H9 (cell line): ENCODE measurements around the gene PRAME. TPM values are rescaled to one million over a fixed set of nuclear protein-coding genes. Genes with fewer than 3 reads are reported as not detected.

Experiments used
- DNase-seq: peaks from one replicate; pipeline ENCODE4 v3.0.0-alpha.2; 2017
- H2AFZ ChIP-seq: one replicate; pipeline ENCODE4 v1.6.1; 2013; ENCODE audit warnings: mild to moderate bottlenecking, low read length, control low read depth, moderate library complexity
- H2AK5ac ChIP-seq: 2 replicates; pipeline ENCODE4 v1.6.1; 2013; ENCODE audit warnings: low read length, control low read depth, mixed read lengths; ENCODE audit not compliant: insufficient read length
- H2BK120ac ChIP-seq: one replicate; pipeline ENCODE4 v1.6.1; 2013; ENCODE audit warnings: low read depth, mild to moderate bottlenecking, low read length, control low read depth, inconsistent platforms; ENCODE audit not compliant: poor library complexity, severe bottlenecking
- H2BK12ac ChIP-seq: 2 replicates; pipeline ENCODE4 v1.6.1; 2013; ENCODE audit warnings: low read length, control low read depth, mixed read lengths, low read depth; ENCODE audit not compliant: insufficient read length
- H2BK15ac ChIP-seq: 2 replicates; pipeline ENCODE4 v1.6.1; 2013; ENCODE audit warnings: low read depth, low read length, control low read depth
- H2BK20ac ChIP-seq: one replicate; pipeline ENCODE4 v1.6.1; 2013; ENCODE audit warnings: low read depth, mild to moderate bottlenecking, low read length, control low read depth, inconsistent platforms; ENCODE audit not compliant: poor library complexity, severe bottlenecking
- H2BK5ac ChIP-seq: 2 replicates; pipeline ENCODE4 v1.6.1; 2013; ENCODE audit warnings: low read length, control low read depth, mixed read lengths; ENCODE audit not compliant: insufficient read length
- H3K14ac ChIP-seq: 2 replicates; pipeline ENCODE4 v1.6.1; 2013; ENCODE audit warnings: low read length, control low read depth; ENCODE audit not compliant: insufficient read depth
- H3K18ac ChIP-seq: 2 replicates; pipeline ENCODE4 v1.6.1; 2013; ENCODE audit warnings: low read depth, mild to moderate bottlenecking, mixed read lengths, low read length, control low read depth; ENCODE audit not compliant: insufficient read length
- H3K23ac ChIP-seq: 2 replicates; pipeline ENCODE4 v1.6.1; 2013; ENCODE audit warnings: low read length, control low read depth, mixed read lengths, low read depth; ENCODE audit not compliant: insufficient read length
- H3K23me2 ChIP-seq: 2 replicates; pipeline ENCODE4 v1.6.1; 2013; ENCODE audit warnings: low read depth, mild to moderate bottlenecking, mixed read lengths, low read length, control low read depth; ENCODE audit not compliant: insufficient read length, poor library complexity, severe bottlenecking
- H3K27ac ChIP-seq: 2 replicates; pipeline ENCODE4 v1.5.1; 2013; ENCODE audit warnings: low read length, control low read depth, mixed read lengths, low read depth; ENCODE audit not compliant: insufficient read length
- H3K27me3 ChIP-seq: 2 replicates; pipeline ENCODE4 v1.6.1; 2013; ENCODE audit warnings: low read length, control low read depth, inconsistent platforms; ENCODE audit not compliant: insufficient read depth
- H3K4ac ChIP-seq: 2 replicates; pipeline ENCODE4 v1.6.1; 2013; ENCODE audit warnings: low read depth, mild to moderate bottlenecking, control low read depth, inconsistent platforms, low read length, moderate library complexity
- H3K4me1 ChIP-seq: 2 replicates; pipeline ENCODE4 v1.6.1; 2013; ENCODE audit warnings: low read length, control low read depth, inconsistent platforms; ENCODE audit not compliant: insufficient read depth
- H3K4me2 ChIP-seq: 2 replicates; pipeline ENCODE4 v1.6.1; 2013; ENCODE audit warnings: low read length, control low read depth, mixed read lengths; ENCODE audit not compliant: insufficient read length, insufficient read depth
- H3K56ac ChIP-seq: 2 replicates; pipeline ENCODE4 v1.6.1; 2013; ENCODE audit warnings: low read depth, mild to moderate bottlenecking, mixed read lengths, low read length, control low read depth; ENCODE audit not compliant: insufficient read length
- H3K79me1 ChIP-seq: 2 replicates; pipeline ENCODE4 v1.6.1; 2013; ENCODE audit warnings: low read depth, mild to moderate bottlenecking, moderate library complexity, low read length, control low read depth, inconsistent platforms; ENCODE audit not compliant: insufficient read depth, poor library complexity, severe bottlenecking
- H3K79me2 ChIP-seq: 2 replicates; pipeline ENCODE4 v1.6.1; 2013; ENCODE audit warnings: low read length, control low read depth, inconsistent platforms; ENCODE audit not compliant: insufficient read depth
- H3K9ac ChIP-seq: 2 replicates; pipeline ENCODE4 v1.6.1; 2013; ENCODE audit warnings: low read length, control low read depth, mixed read lengths; ENCODE audit not compliant: insufficient read length; ENCODE audit errors: extremely low read depth
- H3K9me3 ChIP-seq: one replicate; pipeline ENCODE4 v1.6.1; 2013; ENCODE audit warnings: low read depth, low read length, inconsistent platforms; ENCODE audit not compliant: control insufficient read depth
- H3T11ph ChIP-seq: one replicate; pipeline ENCODE4 v1.6.1; 2013; ENCODE audit warnings: mild to moderate bottlenecking, low read length, control low read depth, inconsistent platforms
- H4K20me1 ChIP-seq: one replicate; pipeline ENCODE4 v1.6.1; 2013; ENCODE audit not compliant: control insufficient read depth, insufficient read length, insufficient read depth
- H4K5ac ChIP-seq: 2 replicates; pipeline ENCODE4 v1.6.1; 2013; ENCODE audit warnings: low read depth, mild to moderate bottlenecking, mixed read lengths, low read length, control low read depth; ENCODE audit not compliant: insufficient read length
- H4K8ac ChIP-seq: replicated peaks from 2 replicates; pipeline ENCODE4 v1.6.1; 2013; ENCODE audit warnings: low read length, control low read depth, mixed read lengths, low read depth; ENCODE audit not compliant: insufficient read length
- H4K91ac ChIP-seq: 2 replicates; pipeline ENCODE4 v1.6.1; 2013; ENCODE audit warnings: low read depth, mild to moderate bottlenecking, moderate library complexity, mixed read lengths, low read length, control low read depth; ENCODE audit not compliant: insufficient read length
- H3K27ac Mint-ChIP-seq, 3 experiments: 2 replicates in 2 of 3; 3 replicates in 1 of 3; pipeline ENCODE4 v1.8.0; 2020 to 2021; ENCODE audit warnings: mixed read lengths in 3 of 3, mild to moderate bottlenecking in 1 of 3, moderate library complexity in 1 of 3
- H3K27me3 Mint-ChIP-seq: 2 replicates; pipeline ENCODE4 v1.8.0; 2021; ENCODE audit warnings: low read depth, mild to moderate bottlenecking, moderate library complexity, mixed read lengths
- H3K36me3 Mint-ChIP-seq, 3 experiments: 2 replicates in 2 of 3; 3 replicates in 1 of 3; pipeline ENCODE4 v1.8.0; 2020 to 2021; ENCODE audit warnings: low read depth in 3 of 3, mixed read lengths in 3 of 3; ENCODE audit not compliant: insufficient read depth in 1 of 3
- H3K4me1 Mint-ChIP-seq, 2 experiments: 2 replicates each; pipeline ENCODE4 v1.8.0; 2020; ENCODE audit warnings: mixed read lengths in 2 of 2
- H3K4me3 Mint-ChIP-seq, 2 experiments: 2 replicates in 1 of 2; 3 replicates in 1 of 2; pipeline ENCODE4 v1.8.0; 2020 to 2021; ENCODE audit warnings: mild to moderate bottlenecking in 2 of 2, mixed read lengths in 2 of 2, moderate library complexity in 1 of 2
- H3K9me3 Mint-ChIP-seq, 2 experiments: 2 replicates in 1 of 2; 3 replicates in 1 of 2; pipeline ENCODE4 v1.8.0; 2020; ENCODE audit warnings: mild to moderate bottlenecking in 2 of 2, mixed read lengths in 2 of 2, moderate library complexity in 1 of 2
- CTCF ChIP-seq: fragments of 200-600 bp; sonication (generic); conservative IDR thresholded peaks from 3 replicates; pipeline ENCODE4 v1.8.0; 2021; ENCODE audit warnings: antibody characterized with exemption, mild to moderate bottlenecking
- WGBS: extraction: QIAGEN DNeasy Blood & Tissue Kit; methylation state at CpG from one replicate; pipeline ENCODE4 v1.1.7; 2013; ENCODE audit warnings: missing lambda C conversion rate, low lambda C conversion rate, mixed read lengths; ENCODE audit not compliant: insufficient read length; ENCODE audit errors: extremely low coverage; 5-methylcytosine and 5-hydroxymethylcytosine counted together
- total RNA-seq: library from RNA; stranded (reverse); gene quantifications from 2 replicates; pipeline ENCODE4 v1.2.1, GENCODE V29; 2021

The PRAME gene
- total RNA-seq, 1 experiment from 2014 or later, result 0.31 TPM

- H3K23me2 ChIP-seq, result no peaks in the 10 kb centered on the region
- H2AK5ac ChIP-seq, result no peak overlapping the region
- peaks cover 34% of the 10 kb centered on the region; the same call in 1 of the 2 replicates for H3K27me3 ChIP-seq
- Mint-ChIP-seq H3K27ac (no peak overlapping the region), H3K9me3 (no peaks in the 10 kb centered on the region), H3K4me1 (no peaks in the 10 kb centered on the region), H3K4me3 (no peak overlapping the region), H3K27me3 (peaks cover 97% of the 10 kb centered on the region), H3K36me3 (no peaks in the 10 kb centered on the region)
- no peak for TF ChIP-seq CTCF
- H2BK15ac ChIP-seq, result no peak overlapping the region
- H2BK5ac ChIP-seq, result no peak overlapping the region
- H3K4me2 ChIP-seq, result no peak overlapping the region
- H2BK20ac ChIP-seq, result no peak overlapping the region
- no peak overlapping the region for H2BK120ac ChIP-seq
- no peak overlapping the region for H3K4ac ChIP-seq
- H3K18ac ChIP-seq, result no peak overlapping the region
- H4K5ac ChIP-seq, result no peak overlapping the region
- no peak overlapping the region for H3K23ac ChIP-seq
- no peak overlapping the region for H3T11ph ChIP-seq
- H3K79me2 ChIP-seq, result no peaks in the 10 kb centered on the region
- no CpG with 5 or more reads among the region's 9 CpGs for WGBS
- no peak overlapping the region for H3K9ac ChIP-seq
- no peaks in the 10 kb centered on the region for H3K4me1 ChIP-seq
- H4K20me1 ChIP-seq, result no peaks in the 10 kb centered on the region
- no peak overlapping the region for H4K91ac ChIP-seq
- H2BK12ac ChIP-seq, result no peak overlapping the region
- no peak overlapping the region for H2AFZ ChIP-seq
- no peak for DNase-seq
- H3K14ac ChIP-seq, result no peak overlapping the region
- no peak overlapping the region for H3K56ac ChIP-seq
- H4K8ac ChIP-seq, result no peak overlapping the region
- no peaks in the 10 kb centered on the region for H3K9me3 ChIP-seq
- no peak overlapping the region for H3K27ac ChIP-seq
- no peaks in the 10 kb centered on the region for H3K79me1 ChIP-seq
Measured at GRCh38 chr22:22548317-22548716, 10.7 kb downstream of the PRAME start.
